ENCODE measurements around the gene IFT52. TPM values are rescaled to one million over a fixed set of nuclear protein-coding genes. Genes with fewer than 3 reads are reported as not detected.

The IFT52 gene
- total RNA-seq, 1 experiment from 2014 or later, result 23.0 TPM

DNA sequence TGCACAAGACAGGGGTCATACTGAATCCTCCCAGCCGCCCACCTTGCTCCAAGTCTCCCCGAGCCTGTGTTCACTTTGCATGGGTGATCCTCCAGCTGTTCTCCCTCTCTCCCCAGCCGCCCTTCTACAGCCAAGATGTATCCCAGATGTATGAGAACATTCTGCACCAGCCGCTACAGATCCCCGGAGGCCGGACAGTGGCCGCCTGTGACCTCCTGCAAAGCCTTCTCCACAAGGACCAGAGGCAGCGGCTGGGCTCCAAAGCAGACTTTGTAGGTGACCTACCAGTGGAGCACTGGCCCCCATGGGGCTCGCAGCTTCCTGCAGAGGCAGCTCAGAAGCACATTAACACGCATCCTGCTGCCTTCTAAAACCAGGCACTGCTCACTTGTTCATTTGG, 14.6 kb upstream of the IFT52 start:
- DNase-seq (no peak), ATAC-seq (no peak)
- POLR2A ChIA-PET (ENCODE audit: unreplicated experiment), result no interaction called here
- Histone ChIP-seq H4K20me1 (ENCODE audit: low read length) (no peaks in the 10 kb centered on the region), H3K4me1 (ENCODE audit: insufficient read depth, low read length) (no peaks in the 10 kb centered on the region), H3K36me3 (ENCODE audit: low read depth, low read length) (no peaks in the 10 kb centered on the region), H3K27ac (ENCODE audit: low read length) (no peak overlapping the region), H3K4me3 (ENCODE audit: low read length) (no peak overlapping the region), H2AFZ (ENCODE audit: low read length) (no peak overlapping the region), H3K27me3 (ENCODE audit: low read length) (no peaks in the 10 kb centered on the region), H3F3A (ENCODE audit: low read length, unreplicated experiment) (no peaks in the 10 kb centered on the region), H3K79me2 (ENCODE audit: low read length) (no peaks in the 10 kb centered on the region), H3K9ac (ENCODE audit: low read length) (no peak overlapping the region), H3K9me3 (ENCODE audit: low read length) (no peaks in the 10 kb centered on the region), H3K9me2 (replicated peaks; ENCODE audit: low read length) (no peaks in the 10 kb centered on the region), H3K4me2 (ENCODE audit: low read length) (no peak overlapping the region)
- intact Hi-C loops (cut with micrococcal nuclease), result no loop called here
- TF ChIP-seq, protein P1, sequence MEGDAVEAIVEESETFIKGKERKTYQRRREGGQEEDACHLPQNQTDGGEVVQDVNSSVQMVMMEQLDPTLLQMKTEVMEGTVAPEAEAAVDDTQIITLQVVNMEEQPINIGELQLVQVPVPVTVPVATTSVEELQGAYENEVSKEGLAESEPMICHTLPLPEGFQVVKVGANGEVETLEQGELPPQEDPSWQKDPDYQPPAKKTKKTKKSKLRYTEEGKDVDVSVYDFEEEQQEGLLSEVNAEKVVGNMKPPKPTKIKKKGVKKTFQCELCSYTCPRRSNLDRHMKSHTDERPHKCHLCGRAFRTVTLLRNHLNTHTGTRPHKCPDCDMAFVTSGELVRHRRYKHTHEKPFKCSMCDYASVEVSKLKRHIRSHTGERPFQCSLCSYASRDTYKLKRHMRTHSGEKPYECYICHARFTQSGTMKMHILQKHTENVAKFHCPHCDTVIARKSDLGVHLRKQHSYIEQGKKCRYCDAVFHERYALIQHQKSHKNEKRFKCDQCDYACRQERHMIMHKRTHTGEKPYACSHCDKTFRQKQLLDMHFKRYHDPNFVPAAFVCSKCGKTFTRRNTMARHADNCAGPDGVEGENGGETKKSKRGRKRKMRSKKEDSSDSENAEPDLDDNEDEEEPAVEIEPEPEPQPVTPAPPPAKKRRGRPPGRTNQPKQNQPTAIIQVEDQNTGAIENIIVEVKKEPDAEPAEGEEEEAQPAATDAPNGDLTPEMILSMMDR (conservative IDR thresholded peaks at IDR 0.05; ENCODE audit: low read depth, low read length), result no peak
- TF ChIP-seq EZH2 (IDR thresholded peaks at IDR 0.05; ENCODE audit: low read length, unreplicated experiment), result no peak
- TF ChIP-seq EZH2phosphoT487 (IDR thresholded peaks at IDR 0.05; ENCODE audit: borderline replicate concordance, low read length), result no peak
- CTCF ChIA-PET, result no interaction called here
- no TSS peak for BruUV-seq (replicated peaks)

DNA sequence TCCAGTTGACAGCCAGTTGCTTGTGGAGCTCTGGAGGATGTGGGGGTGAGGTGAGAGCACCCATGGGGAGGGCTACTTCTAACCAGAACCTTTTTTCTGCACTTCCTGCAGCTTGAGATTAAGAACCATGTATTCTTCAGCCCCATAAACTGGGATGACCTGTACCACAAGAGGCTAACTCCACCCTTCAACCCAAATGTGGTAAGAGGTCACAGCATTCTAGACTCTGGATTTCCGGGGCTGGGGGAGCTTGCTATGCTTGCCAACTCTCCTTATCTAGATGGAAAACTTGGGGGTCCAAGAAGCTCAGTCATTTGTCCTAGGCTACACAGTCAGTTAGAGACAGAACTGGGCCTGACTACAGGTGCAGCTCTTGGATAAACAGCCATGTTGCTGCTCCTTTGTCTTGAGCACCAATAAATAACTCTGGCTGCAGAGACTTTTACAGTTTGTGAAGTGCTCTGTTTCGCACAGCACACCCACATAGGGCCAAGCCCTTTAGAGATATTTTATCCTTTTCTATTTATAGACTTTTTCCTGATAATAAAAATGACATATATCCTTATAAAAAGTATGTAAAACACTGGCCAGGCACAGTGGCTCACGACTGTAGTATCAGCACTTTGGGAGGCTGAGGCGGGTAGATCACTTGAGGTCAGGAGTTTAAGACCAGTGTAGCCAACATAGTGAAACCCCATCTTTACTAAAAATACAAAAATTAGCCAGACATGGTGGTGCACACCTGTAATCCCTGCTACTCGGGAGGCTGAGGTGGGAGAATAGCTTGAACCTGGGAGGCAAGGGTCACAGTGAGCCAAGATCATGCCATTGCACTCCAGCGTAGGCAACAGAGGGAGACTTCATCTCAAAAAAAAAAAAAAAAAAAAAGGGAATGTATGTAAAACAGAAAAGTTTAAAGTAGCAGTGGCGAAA, 10.6 kb upstream of the IFT52 start:
- no peak overlapping the region for H2AFZ ChIP-seq (ENCODE audit: low read length)
- intact Hi-C loops (cut with micrococcal nuclease), result no loop called here
- no TSS peak for BruUV-seq (replicated peaks)
- H3K27ac ChIP-seq (ENCODE audit: low read length), result no peak overlapping the region
- POLR2A ChIA-PET (ENCODE audit: unreplicated experiment), result no interaction called here
- H3F3A ChIP-seq (ENCODE audit: low read length, unreplicated experiment), result no peaks in the 10 kb centered on the region
- no peaks in the 10 kb centered on the region for H3K9me2 ChIP-seq (replicated peaks; ENCODE audit: low read length)
- ATAC-seq (peak; percentile 50; the same call in 1 of the 2 replicates), DNase-seq (peak; percentile 6)
- no peak overlapping the region for H3K9ac ChIP-seq (ENCODE audit: low read length)
- no peaks in the 10 kb centered on the region for H3K79me2 ChIP-seq (ENCODE audit: low read length)
- CTCF ChIA-PET, result no interaction called here
- no peak overlapping the region for H3K4me2 ChIP-seq (ENCODE audit: low read length)
- no peaks in the 10 kb centered on the region for H3K4me1 ChIP-seq (ENCODE audit: insufficient read depth, low read length)
- no peaks in the 10 kb centered on the region for H3K27me3 ChIP-seq (ENCODE audit: low read length)
- no peak overlapping the region for H3K4me3 ChIP-seq (ENCODE audit: low read length)
- H3K9me3 ChIP-seq (ENCODE audit: low read length), result no peaks in the 10 kb centered on the region
- no peaks in the 10 kb centered on the region for H3K36me3 ChIP-seq (ENCODE audit: low read depth, low read length)
- TF ChIP-seq EZH2phosphoT487 (IDR thresholded peaks at IDR 0.05; ENCODE audit: borderline replicate concordance, low read length), result no peak
- TF ChIP-seq, protein P1 (conservative IDR thresholded peaks at IDR 0.05; ENCODE audit: low read depth, low read length), result no peak
- TF ChIP-seq EZH2 (IDR thresholded peaks at IDR 0.05; ENCODE audit: low read length, unreplicated experiment), result no peak
- no peaks in the 10 kb centered on the region for H4K20me1 ChIP-seq (ENCODE audit: low read length)

Data from PC-3 (cell line).